IMR-90 (cell line): ENCODE measurements around the gene MYH13.

ENCODE experiments used
- BHLHE40 ChIP-seq: fragments of 150-350 bp; IDR thresholded peaks from 2 replicates; pipeline ENCODE4 v1.6.1; 2016; ENCODE audit warnings: mild to moderate bottlenecking, low read depth, low read length
- CEBPB ChIP-seq: IDR thresholded peaks from 2 replicates; pipeline ENCODE4 v1.6.1; 2012; ENCODE audit warnings: low read depth, low read length, improper control_type of control experiment
- CHD1 ChIP-seq: IDR thresholded peaks from 2 replicates; pipeline ENCODE4 v1.6.1; 2012; ENCODE audit warnings: low read depth, low read length, improper control_type of control experiment
- CTCF ChIP-seq: conservative IDR thresholded peaks from 2 replicates; pipeline ENCODE4 v1.5.1; 2012; ENCODE audit warnings: mild to moderate bottlenecking, low read depth, low read length, improper control_type of control experiment
- FOS ChIP-seq: fragments of 150-350 bp; IDR thresholded peaks from 2 replicates; pipeline ENCODE4 v1.6.1; 2016; ENCODE audit warnings: low read depth, low read length
- MAFK ChIP-seq: IDR thresholded peaks from 2 replicates; pipeline ENCODE4 v1.6.1; 2012; ENCODE audit warnings: low read depth, low read length, improper control_type of control experiment
- MXI1 ChIP-seq: IDR thresholded peaks from 2 replicates; pipeline ENCODE4 v1.6.1; 2012; ENCODE audit warnings: low read depth, mild to moderate bottlenecking, low read length, moderate library complexity, borderline replicate concordance
- POLR2A ChIP-seq: IDR thresholded peaks from 2 replicates; pipeline ENCODE4 v1.6.1; 2012; ENCODE audit warnings: mild to moderate bottlenecking, low read depth, low read length
- RAD21 ChIP-seq: IDR thresholded peaks from 2 replicates; pipeline ENCODE4 v1.6.1; 2012; ENCODE audit warnings: low read length, improper control_type of control experiment
- RFX5 ChIP-seq: IDR thresholded peaks from 2 replicates; pipeline ENCODE4 v1.8.0; 2012; ENCODE audit warnings: low read depth, mild to moderate bottlenecking, low read length, moderate library complexity
- SMC3 ChIP-seq: fragments of 150-350 bp; IDR thresholded peaks from 2 replicates; pipeline ENCODE4 v1.6.1; 2016; ENCODE audit warnings: low read depth, mild to moderate bottlenecking, antibody characterized with exemption, low read length, moderate library complexity
- USF2 ChIP-seq: fragments of 150-350 bp; IDR thresholded peaks from 2 replicates; pipeline ENCODE4 v1.6.1; 2017; ENCODE audit warnings: mild to moderate bottlenecking, antibody characterized with exemption, low read length, low read depth

GRCh38 chr17:10275418-10275817 lies 97.4 kb downstream of the MYH13 start:
- no peak for TF ChIP-seq CTCF
- TF ChIP-seq USF2, result no peak
- TF ChIP-seq BHLHE40, result no peak
- TF ChIP-seq MXI1, result no peak
- no peak for TF ChIP-seq POLR2A
- TF ChIP-seq RAD21, result no peak
- TF ChIP-seq CHD1, result no peak
- TF ChIP-seq RFX5, result no peak
- TF ChIP-seq FOS, result no peak
- no peak for TF ChIP-seq SMC3
- no peak for TF ChIP-seq MAFK
- no peak for TF ChIP-seq CEBPB
